ENCODE measurements around the gene ALG9.
A peak's percentile ranks its signal among the peaks of the same experiment; 100 is the strongest.
"Not testable (repeated sequence)": the region's sequence is repeated elsewhere in the genome, so short reads cannot be mapped to it uniquely, and the experiment has no call there.

ALG9 gene, protein sequence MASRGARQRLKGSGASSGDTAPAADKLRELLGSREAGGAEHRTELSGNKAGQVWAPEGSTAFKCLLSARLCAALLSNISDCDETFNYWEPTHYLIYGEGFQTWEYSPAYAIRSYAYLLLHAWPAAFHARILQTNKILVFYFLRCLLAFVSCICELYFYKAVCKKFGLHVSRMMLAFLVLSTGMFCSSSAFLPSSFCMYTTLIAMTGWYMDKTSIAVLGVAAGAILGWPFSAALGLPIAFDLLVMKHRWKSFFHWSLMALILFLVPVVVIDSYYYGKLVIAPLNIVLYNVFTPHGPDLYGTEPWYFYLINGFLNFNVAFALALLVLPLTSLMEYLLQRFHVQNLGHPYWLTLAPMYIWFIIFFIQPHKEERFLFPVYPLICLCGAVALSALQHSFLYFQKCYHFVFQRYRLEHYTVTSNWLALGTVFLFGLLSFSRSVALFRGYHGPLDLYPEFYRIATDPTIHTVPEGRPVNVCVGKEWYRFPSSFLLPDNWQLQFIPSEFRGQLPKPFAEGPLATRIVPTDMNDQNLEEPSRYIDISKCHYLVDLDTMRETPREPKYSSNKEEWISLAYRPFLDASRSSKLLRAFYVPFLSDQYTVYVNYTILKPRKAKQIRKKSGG

DNA sequence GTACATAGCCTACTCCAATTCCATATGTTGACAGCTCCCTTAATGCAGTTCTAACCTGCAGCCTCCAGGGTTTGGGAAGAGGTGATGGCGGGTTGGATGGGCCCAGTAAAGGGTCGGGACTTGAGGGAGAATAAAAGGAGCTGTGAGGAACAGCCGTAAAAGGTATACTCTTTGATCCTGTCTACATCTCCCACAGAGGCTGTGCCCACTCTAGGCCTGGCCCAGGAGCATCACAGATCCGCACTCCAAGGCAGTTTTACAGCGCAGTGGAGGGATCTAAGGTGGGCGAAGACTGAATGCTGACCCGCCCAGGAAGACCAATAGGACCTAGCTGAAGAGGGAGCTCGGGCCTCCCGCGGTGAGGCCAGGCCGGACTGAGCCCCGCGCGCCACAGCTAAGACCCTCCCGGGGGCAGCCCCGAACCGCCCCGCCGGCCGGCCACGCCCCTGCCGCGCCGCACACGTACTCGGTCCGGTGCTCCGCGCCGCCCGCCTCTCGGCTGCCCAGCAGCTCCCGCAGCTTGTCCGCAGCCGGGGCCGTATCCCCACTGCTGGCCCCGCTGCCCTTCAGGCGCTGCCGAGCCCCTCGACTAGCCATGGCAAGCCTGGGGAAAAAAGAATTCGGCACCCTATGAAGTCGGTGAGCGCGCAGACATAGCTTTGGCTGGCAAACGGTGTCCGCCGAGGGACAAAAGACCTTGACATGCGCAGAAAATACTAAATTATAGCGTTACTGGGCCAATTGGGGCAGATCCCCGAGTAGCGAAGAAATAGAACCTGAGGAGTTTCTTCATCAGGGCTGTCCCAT is at the start of gene ALG9:
ALG9 (minus strand) TSS at position 696 of the 807 bp plus-strand sequence; CDS start at position 597, 99 bp downstream.
- DNase-seq (ENCODE audit: low spot score) = peak; percentile 55

DNA sequence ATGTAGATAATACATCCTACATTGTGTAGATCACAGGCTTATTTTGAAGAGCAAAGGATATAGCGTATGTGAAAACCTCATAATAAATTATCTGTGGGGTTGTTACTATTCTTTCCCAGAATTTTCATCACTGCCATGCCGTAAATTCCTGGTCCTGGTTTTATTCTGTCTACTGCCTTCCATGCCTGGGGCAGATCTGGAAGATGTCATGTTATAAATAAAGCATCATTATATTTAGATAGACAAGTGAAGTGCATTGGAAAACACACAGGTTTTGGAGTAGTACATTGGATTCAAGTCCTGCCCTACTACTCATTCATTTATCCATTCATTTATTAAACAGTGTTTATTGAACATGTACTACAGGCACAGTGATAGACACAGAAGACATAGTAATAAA is 49.5 kb upstream of the ALG9 start:
- DNase-seq (ENCODE audit: low spot score) = no peak

DNA sequence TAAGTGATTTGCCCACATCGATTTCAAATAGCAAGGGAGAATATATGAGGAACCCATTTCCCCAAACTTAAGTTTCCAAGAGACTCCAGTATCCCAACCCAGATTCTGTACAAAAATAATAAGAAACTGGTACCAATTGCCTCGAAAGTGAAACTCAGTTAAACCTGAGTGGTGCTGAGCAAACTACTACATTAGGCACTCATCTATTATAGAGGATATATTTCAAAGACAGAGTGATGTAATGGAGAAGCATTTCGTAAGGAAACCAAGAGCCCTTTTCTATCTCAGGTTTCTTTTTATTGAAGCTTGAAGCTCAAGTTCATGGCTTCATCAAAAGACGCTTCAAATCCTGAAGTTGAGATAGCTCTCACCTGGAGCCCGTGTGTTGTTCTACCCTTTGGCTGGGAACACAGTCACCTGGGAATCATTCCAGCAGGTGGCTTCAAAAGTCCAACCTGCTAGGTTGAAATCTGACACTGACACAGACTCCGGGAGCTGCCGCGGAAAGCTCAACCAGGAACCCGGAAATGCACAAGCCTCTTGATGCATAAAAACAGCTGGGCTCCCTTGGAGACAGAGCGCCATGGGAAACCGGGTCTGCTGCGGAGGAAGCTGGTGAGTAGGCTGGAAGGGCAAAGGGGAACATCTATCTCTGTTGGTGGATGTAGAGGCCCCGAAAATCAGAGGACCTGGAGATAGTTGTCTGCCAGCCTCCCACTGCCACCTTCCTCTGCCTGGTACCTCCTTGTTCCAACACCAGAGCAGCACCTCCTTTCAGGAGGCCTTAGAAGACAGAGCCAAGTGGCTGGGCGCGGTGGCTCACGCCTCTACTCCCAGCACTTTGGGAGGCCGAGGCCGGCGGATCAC is 47.2 kb upstream of the ALG9 start, which contains the start of gene C11orf52:
C11orf52 (plus strand) TSS at position 524 of the 867 bp plus-strand sequence; CDS start at position 584, 60 bp downstream.
- no peak for DNase-seq (ENCODE audit: low spot score)

DNA sequence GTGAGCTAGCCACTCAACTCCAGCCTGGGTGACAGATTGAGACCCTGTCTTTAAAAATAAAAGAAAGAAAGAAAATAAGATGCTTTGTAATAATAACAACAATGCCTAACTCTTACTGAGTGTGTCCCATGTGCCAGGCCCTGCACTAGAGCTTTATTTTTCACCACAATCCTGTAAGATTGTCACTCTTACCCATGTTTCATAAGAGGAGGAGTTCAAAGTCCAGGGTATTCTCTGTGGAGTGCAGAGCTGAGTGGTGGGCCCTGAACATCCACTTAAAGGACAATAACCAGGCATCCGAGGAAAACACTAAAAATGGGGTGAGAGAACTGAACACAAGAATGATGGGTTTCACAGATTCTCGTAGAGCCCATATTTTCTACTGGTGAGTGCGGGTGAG is 46.4 kb upstream of the ALG9 start:
- no peak for DNase-seq (ENCODE audit: low spot score)

DNA sequence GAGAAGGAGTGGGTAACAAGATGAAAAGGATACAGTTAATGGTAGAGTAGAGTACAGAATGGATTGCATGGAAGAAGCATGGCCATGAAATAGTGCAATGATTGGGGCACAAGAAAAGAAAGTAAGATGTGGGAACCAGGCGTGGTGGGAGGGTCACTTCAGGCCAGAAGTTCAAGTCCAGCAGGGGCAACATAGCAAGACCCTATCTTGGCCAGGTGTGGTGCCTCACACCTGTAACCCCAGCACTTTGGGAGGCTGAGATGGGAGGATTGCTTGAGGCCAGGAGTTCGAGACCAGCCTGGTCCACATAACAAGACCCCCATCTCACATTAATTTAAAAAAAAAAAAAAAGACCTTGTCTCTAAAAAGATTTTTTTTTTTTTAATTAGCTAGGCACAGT is 45.9 kb upstream of the ALG9 start:
- DNase-seq (ENCODE audit: low spot score) = no peak

DNA sequence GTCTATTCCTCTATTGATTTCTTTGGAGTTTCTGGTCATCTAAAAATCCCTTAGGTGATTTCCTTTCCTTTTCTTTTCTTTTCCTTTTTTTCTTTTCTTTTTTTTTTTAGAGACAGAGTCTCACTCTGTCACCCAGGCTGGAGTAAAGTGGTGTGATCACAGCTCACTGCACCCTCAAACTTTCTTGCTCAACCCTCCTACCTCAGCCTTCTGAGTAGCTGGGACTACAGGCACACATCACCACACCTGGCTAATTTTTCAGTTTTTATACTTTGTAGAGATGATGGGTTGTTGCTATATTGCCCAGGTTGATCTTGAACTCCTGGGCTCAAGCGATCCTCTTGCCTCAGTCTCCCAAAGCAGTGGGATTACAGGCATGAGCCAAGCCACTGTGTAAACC is 45.4 kb upstream of the ALG9 start:
- no peak for DNase-seq (ENCODE audit: low spot score)

DNA sequence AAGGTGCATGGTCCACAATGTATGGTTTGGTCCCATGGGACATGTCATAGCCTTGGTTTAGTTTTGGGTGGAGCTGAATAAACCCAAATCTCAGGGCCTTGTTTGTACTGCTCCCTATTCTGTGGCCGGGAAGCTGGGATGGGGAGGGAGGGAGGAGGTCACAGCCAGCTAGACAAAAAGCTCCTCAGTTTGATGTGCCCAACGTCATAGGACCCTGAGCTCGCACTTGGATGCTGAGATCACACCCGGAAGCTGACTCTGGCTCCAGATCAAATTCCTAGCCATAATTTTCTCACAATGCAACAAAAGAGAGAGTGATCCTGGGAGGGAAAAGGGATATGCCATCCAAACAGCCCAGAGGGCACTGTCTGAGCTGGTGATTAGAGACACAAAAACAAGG is 42.6 kb upstream of the ALG9 start:
- peak; percentile 96 for DNase-seq (ENCODE audit: low spot score)

DNA sequence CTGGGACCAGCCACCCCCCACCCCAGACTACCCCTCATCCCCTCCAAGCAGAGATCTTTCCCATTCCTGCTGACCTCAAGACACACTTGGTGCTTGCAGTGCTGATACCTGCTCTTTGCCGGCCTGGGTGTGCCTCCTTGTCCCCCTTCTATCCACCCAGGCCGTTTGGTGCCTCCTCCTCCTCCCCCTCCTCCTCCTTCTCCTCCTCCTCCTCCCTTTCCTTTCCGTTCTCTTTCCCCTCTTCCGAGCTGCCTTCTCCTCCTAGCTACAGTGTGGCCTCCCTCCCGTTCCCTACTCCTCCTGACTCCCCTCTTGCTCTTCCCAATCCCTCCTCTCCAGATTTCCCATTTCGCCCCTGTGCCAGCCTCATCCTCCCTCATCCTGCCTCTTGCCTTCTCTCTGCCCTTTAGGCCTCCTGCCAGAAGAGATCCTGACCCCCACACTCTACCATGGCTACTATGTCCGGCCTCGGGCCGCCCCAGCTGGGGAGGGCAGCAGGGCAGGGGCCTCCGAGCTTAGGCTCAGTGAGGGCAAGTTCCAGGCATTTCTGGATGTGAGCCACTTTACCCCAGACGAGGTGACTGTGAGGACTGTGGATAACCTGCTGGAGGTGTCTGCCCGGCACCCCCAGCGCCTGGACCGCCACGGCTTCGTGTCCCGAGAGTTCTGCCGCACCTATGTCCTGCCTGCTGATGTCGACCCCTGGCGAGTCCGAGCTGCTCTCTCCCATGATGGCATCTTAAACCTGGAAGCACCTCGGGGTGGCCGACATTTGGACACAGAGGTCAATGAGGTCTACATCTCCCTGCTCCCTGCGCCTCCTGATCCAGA is 41.9 kb upstream of the ALG9 start:
- peak; percentile 59 for DNase-seq (ENCODE audit: low spot score)

DNA sequence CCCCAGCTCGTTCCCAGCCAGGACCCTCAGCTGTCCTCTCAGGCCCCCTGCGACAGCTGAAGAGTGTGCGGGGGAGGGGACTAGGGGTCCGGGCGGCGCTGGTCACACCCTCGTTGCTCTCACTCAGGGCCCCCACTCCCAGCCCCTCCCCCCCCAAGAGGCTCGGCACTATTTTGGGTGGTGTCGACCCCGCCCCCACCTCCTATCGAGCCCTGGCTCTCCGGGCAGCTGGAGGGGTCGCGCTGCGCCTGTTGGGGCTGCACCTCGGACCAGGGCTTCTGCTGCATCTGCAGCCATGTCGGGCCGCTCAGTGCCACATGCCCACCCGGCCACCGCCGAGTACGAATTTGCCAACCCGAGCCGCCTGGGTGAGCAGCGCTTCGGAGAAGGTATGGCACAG is 41.2 kb upstream of the ALG9 start, which contains the start of gene HSPB2:
HSPB2 (plus strand) TSS at position 200 of the 400 bp plus-strand sequence; CDS start at position 296, 96 bp downstream.
- no peak for DNase-seq (ENCODE audit: low spot score)

DNA sequence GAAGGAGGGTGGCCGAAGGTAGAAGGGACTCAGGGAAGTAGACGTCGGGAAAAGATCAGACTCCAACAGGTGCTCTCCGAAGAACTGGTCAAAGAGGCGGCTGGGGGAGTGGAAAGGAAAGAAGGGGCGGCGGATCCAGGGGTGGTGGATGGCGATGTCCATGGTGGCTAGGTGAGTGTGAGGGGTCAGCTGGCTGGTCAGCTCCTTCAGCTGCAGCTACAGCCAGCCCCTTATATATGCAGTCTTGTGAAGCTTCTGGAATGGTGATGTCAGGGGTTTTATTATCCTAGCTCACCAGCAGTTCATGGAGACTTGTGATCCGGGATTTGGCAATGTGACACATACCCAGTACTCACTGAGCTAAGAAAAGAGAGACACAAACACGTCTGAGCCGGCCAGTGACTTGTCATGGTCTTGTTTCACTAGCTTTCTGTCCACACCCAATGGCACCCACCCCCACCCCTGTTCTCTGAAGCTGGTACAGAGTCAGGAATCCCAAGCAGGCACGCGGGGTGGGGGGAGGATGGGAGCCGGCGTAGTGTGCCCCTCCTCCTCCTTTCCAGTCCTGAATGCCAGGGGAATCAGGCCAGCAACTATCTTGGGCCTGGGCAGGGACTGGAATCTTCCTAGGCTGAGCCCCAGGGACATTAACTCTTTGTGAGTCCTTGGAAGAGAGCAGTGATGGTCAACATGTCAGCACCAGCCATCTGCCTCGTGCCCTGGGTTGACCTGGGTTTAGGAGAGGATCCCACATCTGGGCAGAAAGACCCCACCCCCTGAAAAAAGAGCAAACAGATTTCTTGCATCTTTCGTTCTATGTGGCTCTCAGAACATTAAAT is 40.4 kb upstream of the ALG9 start, which contains the start of gene CRYAB:
CRYAB (minus strand) TSS at position 208 of the 839 bp plus-strand sequence; CDS start at position 162, 46 bp downstream.
- peak; percentile 99 for DNase-seq (ENCODE audit: low spot score)

DNA sequence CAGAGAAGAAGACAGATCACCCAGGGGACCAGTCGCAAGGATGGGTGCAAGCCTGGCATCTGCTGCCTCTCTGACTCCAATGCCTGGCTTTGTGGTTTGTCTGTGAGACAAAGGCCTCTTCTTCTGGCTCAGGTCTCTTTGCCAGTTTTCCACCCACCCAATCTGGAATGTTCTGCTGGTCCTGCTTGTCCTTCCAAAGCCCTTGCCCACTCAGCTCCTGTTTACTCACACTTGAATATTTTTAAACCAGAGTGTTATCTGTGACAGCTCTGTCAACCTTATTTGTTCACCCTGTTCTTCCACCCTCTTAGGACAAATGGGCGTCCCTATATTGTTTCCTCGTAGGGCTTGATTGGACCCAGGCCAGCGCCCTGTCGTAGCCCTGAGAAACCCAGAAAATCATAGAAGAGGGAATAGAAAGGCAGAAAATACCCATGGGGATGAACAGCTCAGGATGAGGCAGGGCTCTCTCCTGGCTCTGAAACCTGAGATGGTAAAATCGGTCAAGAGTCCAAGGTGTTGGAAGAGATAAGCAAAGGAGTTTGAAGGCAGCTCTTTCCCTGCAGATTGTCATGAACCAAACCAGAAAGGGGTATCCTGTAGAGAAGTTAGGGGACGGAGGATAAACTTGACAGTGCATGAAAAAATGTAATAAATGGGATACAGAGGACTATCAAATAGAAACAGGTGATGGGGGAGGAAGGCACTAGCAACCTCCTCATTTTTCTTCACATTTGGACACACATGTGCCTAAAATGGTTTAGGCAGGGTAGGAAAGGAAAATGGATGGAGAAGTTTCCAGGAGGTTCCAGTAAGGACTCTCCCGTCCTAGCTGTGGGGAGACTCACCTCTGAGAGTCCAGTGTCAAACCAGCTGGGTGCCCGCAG is 39.5 kb upstream of the ALG9 start:
- DNase-seq (ENCODE audit: low spot score) = peak; percentile 98

DNA sequence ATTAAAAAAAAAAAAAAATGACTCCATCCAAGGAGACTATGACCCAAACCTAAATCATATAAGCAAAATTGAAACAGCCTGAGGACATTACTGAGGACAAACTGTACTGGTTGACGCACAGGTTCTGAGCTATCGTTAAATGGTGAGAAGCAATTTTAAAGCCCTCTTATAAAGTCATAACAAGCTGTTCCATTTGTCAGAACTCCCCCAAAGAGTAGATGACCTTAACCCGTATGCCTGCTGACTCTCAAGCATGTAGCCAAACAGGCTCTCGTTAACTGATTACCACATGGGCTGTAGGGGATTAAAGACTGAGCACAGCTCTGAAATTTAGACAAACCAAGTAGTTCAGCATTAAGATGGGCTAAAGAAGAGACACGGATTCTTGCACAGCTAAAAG is 38.0 kb upstream of the ALG9 start:
- peak; percentile 52 for DNase-seq (ENCODE audit: low spot score)

DNA sequence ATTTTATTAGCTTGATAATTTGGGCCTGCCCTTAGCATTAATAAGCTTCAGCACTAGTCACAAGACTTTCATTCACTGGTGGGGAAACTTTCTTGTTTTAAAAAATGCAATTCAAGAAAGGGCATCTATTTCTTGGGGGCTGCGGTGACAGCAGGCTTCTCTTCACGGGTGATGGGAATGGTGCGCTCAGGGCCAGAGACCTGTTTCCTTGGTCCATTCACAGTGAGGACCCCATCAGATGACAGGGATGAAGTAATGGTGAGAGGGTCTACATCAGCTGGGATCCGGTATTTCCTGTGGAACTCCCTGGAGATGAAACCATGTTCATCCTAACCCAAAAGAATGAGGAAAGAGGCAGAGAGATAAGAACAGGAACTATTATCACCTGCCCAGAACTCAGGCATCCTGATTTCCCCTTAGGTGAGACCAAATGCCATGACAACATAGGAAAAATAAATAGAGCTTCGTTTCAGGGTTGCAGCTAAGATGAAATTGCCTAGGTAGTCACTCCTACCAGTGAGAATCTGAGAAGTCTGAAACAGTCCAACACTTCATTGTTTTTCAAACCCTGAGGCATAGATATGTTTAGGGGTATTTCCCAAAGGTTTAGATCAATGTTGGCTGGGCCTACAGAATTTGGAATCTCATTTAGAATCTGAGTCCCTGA is 37.4 kb upstream of the ALG9 start:
- DNase-seq (ENCODE audit: low spot score) = peak; percentile 73

DNA sequence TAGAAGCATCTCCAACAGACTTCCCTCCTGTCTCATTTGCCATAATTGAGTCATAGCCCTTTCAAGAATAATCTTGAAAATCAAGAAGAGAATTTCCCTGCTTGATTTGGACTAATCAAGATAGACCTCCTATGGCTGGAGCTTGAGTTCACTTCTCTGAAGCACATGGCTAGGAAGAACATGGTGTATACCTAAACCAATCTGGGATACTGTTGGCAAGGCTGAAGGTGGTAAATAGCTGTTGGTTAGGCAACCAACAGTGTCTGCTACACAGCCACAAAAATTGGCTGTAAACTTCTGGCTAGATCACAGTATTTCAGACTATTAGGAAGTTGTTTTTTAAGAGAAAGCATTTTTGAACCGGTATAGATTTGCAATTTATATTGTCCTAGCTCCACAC is 35.3 kb upstream of the ALG9 start:
- no peak for DNase-seq (ENCODE audit: low spot score)

DNA sequence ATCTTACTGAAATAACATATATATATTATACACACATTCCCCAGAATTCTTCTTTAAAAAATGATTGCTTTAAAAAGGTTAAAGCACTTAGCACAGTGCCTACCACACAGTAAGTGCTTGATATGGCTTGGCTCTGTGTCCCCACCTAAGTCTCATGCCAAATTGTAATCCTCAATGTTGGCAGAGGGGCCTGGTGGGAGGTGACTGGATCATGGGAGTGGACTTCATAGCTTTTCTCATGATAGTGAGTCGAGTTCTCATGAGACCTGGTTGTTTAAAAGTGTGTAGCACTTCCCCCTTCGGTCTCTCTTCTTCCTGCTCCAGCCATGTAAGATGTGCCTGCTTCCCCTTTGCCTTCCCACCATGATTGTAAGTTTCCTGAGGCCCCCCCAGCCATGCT is 34.0 kb upstream of the ALG9 start:
- DNase-seq (ENCODE audit: low spot score) = no peak

DNA sequence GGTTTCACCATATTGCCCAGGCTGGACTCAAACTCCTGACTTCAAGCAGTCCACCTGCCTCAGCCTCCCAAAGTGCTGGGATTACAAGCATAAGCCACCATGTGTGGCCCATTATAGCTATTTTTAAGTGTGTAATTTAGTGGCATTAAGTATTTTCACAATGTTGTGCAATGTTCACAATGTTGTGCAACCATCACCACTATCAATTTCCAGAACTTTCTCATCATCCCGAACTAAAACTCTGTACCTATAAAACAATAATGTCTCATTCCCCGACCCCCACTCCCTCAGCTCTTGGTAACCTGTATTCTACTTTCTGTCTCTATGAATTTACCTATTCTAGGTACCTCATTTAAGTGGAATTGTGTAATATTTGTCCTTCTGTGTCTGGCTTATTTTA is 15.5 kb upstream of the ALG9 start:
- DNase-seq (ENCODE audit: low spot score) = no peak

DNA sequence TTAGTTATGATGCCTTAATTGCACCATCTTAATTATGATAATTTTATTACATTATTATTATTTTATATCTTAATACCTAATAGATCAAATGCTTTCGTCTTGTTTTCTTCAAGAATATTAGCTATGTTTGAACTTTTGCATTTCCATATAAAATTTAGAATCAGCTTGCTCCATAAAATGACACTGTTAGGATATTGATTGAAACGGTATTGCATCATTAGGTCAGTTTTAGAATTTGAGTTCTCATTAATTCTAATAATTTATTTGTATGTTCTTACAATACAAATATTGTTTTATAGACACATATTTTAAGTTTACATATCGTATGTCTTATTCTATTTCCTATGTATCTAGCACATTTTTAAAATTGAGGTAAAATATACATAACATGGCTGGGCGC is 14.7 kb upstream of the ALG9 start:
- DNase-seq (ENCODE audit: low spot score) = no peak

DNA sequence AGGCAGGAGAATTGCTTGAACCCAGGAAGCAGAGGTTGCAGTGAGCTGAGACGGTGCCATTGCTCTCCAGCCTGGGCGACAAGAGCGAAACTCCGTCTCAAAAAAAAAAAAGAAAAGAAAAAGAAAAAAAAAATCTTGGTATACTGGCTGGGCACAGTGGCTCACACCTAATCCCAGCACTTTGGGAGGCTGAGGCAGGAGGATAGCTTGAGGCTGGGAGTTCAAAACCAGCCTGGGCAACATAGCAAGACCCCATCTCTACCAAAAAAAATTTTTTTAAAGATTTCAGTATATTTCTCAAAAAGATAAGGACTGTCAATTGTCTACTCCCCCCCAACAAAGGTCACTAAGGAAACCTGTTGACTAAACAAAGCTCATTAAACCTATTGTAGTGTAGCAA is 13.7 kb upstream of the ALG9 start:
- not testable (repeated sequence) for DNase-seq (ENCODE audit: low spot score)
